Measurements from ENCODE around the gene ALPP.
"Not testable (repeated sequence)": the region's sequence is repeated elsewhere in the genome, so short reads cannot be mapped to it uniquely, and the experiment has no call there.

The ALPP gene

GRCh38 chr2:232381204-232382031 lies 2.9 kb downstream of the ALPP start:
- not testable (repeated sequence) for DNase-seq (ENCODE audit: low read depth)

GRCh38 chr2:232382331-232383225 lies 4.0 kb downstream of the ALPP start:
- DNase-seq (ENCODE audit: low read depth) = no peak

- DNase-seq (ENCODE audit: low read depth) = no peak
Observed at GRCh38 chr2:232384466-232384865, 5.9 kb downstream of the ALPP start.

GRCh38 chr2:232385058-232385457 lies 6.5 kb downstream of the ALPP start:
- DNase-seq (ENCODE audit: low read depth) = not testable (repeated sequence)

GRCh38 chr2:232385660-232386489 lies 7.3 kb downstream of the ALPP start:
- no peak for DNase-seq (ENCODE audit: low read depth)

GRCh38 chr2:232386490-232386739 lies 7.9 kb downstream of the ALPP start:
- no peak for DNase-seq (ENCODE audit: low read depth)

GRCh38 chr2:232386740-232387450 lies 8.3 kb downstream of the ALPP start:
- no peak for DNase-seq (ENCODE audit: low read depth)

GRCh38 chr2:232387451-232388171 lies 9.1 kb downstream of the ALPP start:
- DNase-seq (ENCODE audit: low read depth) = no peak

- no peak for DNase-seq (ENCODE audit: low read depth)
Observed at GRCh38 chr2:232388324-232388891, 9.9 kb downstream of the ALPP start.

- DNase-seq (ENCODE audit: low read depth) = no peak
Observed at GRCh38 chr2:232389327-232389726, 10.8 kb downstream of the ALPP start.

- no peak for DNase-seq (ENCODE audit: low read depth)
Observed at GRCh38 chr2:232390661-232391060, 12.1 kb downstream of the ALPP start.

GRCh38 chr2:232393556-232393955 lies 15.0 kb downstream of the ALPP start:
- DNase-seq (ENCODE audit: low read depth) = no peak

GRCh38 chr2:232394431-232394830 lies 15.9 kb downstream of the ALPP start:
- not testable (repeated sequence) for DNase-seq (ENCODE audit: low read depth)

GRCh38 chr2:232395586-232395985 lies 17.0 kb downstream of the ALPP start:
- no peak for DNase-seq (ENCODE audit: low read depth)

GRCh38 chr2:232396683-232397082 lies 18.1 kb downstream of the ALPP start:
- no peak for DNase-seq (ENCODE audit: low read depth)

GRCh38 chr2:232398293-232399034 lies 19.9 kb downstream of the ALPP start:
- no peak for DNase-seq (ENCODE audit: low read depth)

- DNase-seq (ENCODE audit: low read depth) = no peak
Observed at GRCh38 chr2:232400256-232401015, 21.9 kb downstream of the ALPP start.

GRCh38 chr2:232402518-232402917 lies 24.0 kb downstream of the ALPP start:
- no peak for DNase-seq (ENCODE audit: low read depth)

- no peak for DNase-seq (ENCODE audit: low read depth)
Observed at GRCh38 chr2:232405943-232406510, 27.5 kb downstream of the ALPP start.

Data from stimulated activated CD8-positive, alpha-beta memory T cell treated with anti-CD3 and anti-CD28 coated beads, Interleukin-15, amount 100 ng/mL, for 24 hours (primary cell).